ENCODE measurements around the gene FOXL2NB.

GRCh38 chr3:138949002-138949418 lies 2.0 kb downstream of the FOXL2NB start:
- no peak for TF ChIP-seq CTCF (IDR thresholded peaks at IDR 0.05; ENCODE audit: poor library complexity, severe bottlenecking)
- no peak for TF ChIP-seq POLR2AphosphoS5 (IDR thresholded peaks at IDR 0.05)
- no peak for TF ChIP-seq RAD21 (conservative IDR thresholded peaks at IDR 0.05)
- no peak for TF ChIP-seq EZH2 (IDR thresholded peaks at IDR 0.05; ENCODE audit: borderline replicate concordance, insufficient read depth, low read length, poor library complexity, severe bottlenecking)
- TF ChIP-seq REST (IDR thresholded peaks at IDR 0.05; ENCODE audit: borderline replicate concordance), result no peak
- no peak for TF ChIP-seq EP300 (conservative IDR thresholded peaks at IDR 0.05; ENCODE audit: poor library complexity, severe bottlenecking)
- no peak for TF ChIP-seq TAF1 (IDR thresholded peaks at IDR 0.05; ENCODE audit: low read depth)
- TF ChIP-seq MXI1 (conservative IDR thresholded peaks at IDR 0.05; ENCODE audit: poor library complexity, severe bottlenecking), result no peak

Measured in neural cell (in vitro differentiated cells).